MCF 10A (cell line): ENCODE data around the gene PROSER2. TPM values are rescaled to one million over a fixed set of nuclear protein-coding genes. Genes with fewer than 3 reads are reported as not detected.
"Not testable (repeated sequence)": the region's sequence is repeated elsewhere in the genome, so short reads cannot be mapped to it uniquely, and the experiment has no call there.

ENCODE experiments used
- BruUV-seq: library from RNA; stranded (reverse); fragments of 400-500 nt; replicated peaks from 2 replicates; lab custom pipeline; 2021; lab: Mats Ljungman, UMichigan
- CTCF ChIA-PET: fragments of 300-600 bp; sonication (Branson Sonifier 250); formaldehyde crosslinking; extraction: SDS; loops from one replicate; lab custom pipeline; 2021; ENCODE audit warnings: antibody characterized with exemption, inconsistent platforms; lab: Yijun Ruan, JAX
- POLR2A ChIA-PET: fragments of 300-600, 350-650 bp; sonication (Branson Sonifier 250); formaldehyde crosslinking; extraction: SDS; loops from one replicate; lab custom pipeline; 2020; ENCODE audit warnings: antibody characterized with exemption, inconsistent platforms; lab: Yijun Ruan, JAX
- DNase-seq: peaks from one replicate; pipeline ENCODE4 v3.0.0-alpha.2; 2018; ENCODE audit not compliant: unreplicated experiment
- H3K27ac Mint-ChIP-seq: one replicate; pipeline ENCODE4 v1.8.0; 2022; ENCODE audit warnings: mild to moderate bottlenecking, low read depth, mixed read lengths; ENCODE audit not compliant: unreplicated experiment
- H3K27me3 Mint-ChIP-seq: one replicate; pipeline ENCODE4 v1.8.0; 2022; ENCODE audit warnings: mixed read lengths; ENCODE audit not compliant: insufficient read depth, unreplicated experiment
- H3K36me3 Mint-ChIP-seq: one replicate; pipeline ENCODE4 v1.8.0; 2022; ENCODE audit warnings: mild to moderate bottlenecking, moderate library complexity, mixed read lengths; ENCODE audit not compliant: insufficient read depth, unreplicated experiment
- H3K4me1 Mint-ChIP-seq: one replicate; pipeline ENCODE4 v1.8.0; 2022; ENCODE audit warnings: mixed read lengths; ENCODE audit not compliant: insufficient read depth, unreplicated experiment
- H3K4me3 Mint-ChIP-seq: one replicate; pipeline ENCODE4 v1.8.0; 2022; ENCODE audit warnings: mild to moderate bottlenecking, moderate library complexity, mixed read lengths; ENCODE audit not compliant: unreplicated experiment
- H3K9me3 Mint-ChIP-seq: one replicate; pipeline ENCODE4 v1.8.0; 2022; ENCODE audit warnings: mixed read lengths; ENCODE audit not compliant: unreplicated experiment
- intact Hi-C: fragments of 100-400 bp; cut with micrococcal nuclease; formaldehyde crosslinking; loops from 2 replicates; pipeline ENCODE4 v1.14.1; 2022
- total RNA-seq: library from RNA; stranded (reverse); gene quantifications from 2 replicates; pipeline ENCODE4 v1.2.3, GENCODE V29; 2022
- TF ChIP-seq, protein P1 (sequence below): fragments of 200-600 bp; IDR thresholded peaks from one replicate; pipeline ENCODE4 v1.8.0; 2022; ENCODE audit warnings: antibody characterized with exemption, mild to moderate bottlenecking; ENCODE audit not compliant: unreplicated experiment

PROSER2 gene
- total RNA-seq, 1 experiment from 2014 or later = 58.0 TPM

GRCh38 chr10:11849911-11850310 is 26.8 kb downstream of the PROSER2 start:
- no peak overlapping the region for H3K4me3 Mint-ChIP-seq
- H3K36me3 Mint-ChIP-seq = peaks cover 75% of the 10 kb centered on the region
- POLR2A ChIA-PET = interaction anchor here (1.0 kb wide), 1 partner anchor 14 kb away, joined by 3 read pairs; no protein-coding TSS in a partner anchor
- intact Hi-C loops = no loop called here
- no peaks in the 10 kb centered on the region for H3K9me3 Mint-ChIP-seq
- no peak for DNase-seq
- CTCF ChIA-PET = no interaction called here
- TF ChIP-seq, protein P1, sequence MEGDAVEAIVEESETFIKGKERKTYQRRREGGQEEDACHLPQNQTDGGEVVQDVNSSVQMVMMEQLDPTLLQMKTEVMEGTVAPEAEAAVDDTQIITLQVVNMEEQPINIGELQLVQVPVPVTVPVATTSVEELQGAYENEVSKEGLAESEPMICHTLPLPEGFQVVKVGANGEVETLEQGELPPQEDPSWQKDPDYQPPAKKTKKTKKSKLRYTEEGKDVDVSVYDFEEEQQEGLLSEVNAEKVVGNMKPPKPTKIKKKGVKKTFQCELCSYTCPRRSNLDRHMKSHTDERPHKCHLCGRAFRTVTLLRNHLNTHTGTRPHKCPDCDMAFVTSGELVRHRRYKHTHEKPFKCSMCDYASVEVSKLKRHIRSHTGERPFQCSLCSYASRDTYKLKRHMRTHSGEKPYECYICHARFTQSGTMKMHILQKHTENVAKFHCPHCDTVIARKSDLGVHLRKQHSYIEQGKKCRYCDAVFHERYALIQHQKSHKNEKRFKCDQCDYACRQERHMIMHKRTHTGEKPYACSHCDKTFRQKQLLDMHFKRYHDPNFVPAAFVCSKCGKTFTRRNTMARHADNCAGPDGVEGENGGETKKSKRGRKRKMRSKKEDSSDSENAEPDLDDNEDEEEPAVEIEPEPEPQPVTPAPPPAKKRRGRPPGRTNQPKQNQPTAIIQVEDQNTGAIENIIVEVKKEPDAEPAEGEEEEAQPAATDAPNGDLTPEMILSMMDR = no peak
- no peaks in the 10 kb centered on the region for H3K27me3 Mint-ChIP-seq
- H3K27ac Mint-ChIP-seq = no peak overlapping the region
- no TSS peak for BruUV-seq
- H3K4me1 Mint-ChIP-seq = peaks cover 11% of the 10 kb centered on the region

DNA sequence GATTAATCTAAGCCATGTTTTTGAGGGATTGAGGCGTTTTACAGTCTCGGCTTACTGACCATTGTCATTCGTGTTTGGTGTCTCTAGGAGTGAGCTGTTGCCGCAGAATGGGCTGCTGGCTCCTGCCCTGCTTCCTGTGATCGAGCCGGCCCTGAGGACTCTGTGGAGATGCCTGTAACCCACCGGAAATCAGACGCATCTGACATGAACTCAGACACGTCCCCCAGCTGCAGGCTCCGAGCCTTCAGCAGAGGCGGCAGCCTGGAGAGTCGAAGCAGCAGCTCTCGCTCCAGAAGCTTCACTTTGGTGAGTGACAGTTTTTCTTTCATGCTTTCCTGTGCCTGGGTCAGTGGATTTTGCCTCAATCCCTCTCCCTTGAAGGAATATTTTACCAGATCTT is 28.8 kb downstream of the PROSER2 start:
- no TSS peak for BruUV-seq
- TF ChIP-seq, protein P1 = no peak
- ChIA-PET POLR2A (no interaction called here), CTCF (interaction anchor here (0.9 to 1.4 kb wide), 3 partner anchors 13 to 186 kb away, joined by 3 to 4 read pairs (median 3); no protein-coding TSS in a partner anchor)
- Mint-ChIP-seq H3K4me3 (no peak overlapping the region), H3K36me3 (peaks cover 78% of the 10 kb centered on the region), H3K27ac (no peak overlapping the region), H3K27me3 (no peaks in the 10 kb centered on the region), H3K9me3 (no peaks in the 10 kb centered on the region), H3K4me1 (peaks cover 10% of the 10 kb centered on the region)
- intact Hi-C loops = no loop called here
- no peak for DNase-seq

- not testable (repeated sequence) for H3K4me1 Mint-ChIP-seq
These were observed 29.5 kb downstream of the PROSER2 start for GRCh38 chr10:11852637-11853036.

DNA sequence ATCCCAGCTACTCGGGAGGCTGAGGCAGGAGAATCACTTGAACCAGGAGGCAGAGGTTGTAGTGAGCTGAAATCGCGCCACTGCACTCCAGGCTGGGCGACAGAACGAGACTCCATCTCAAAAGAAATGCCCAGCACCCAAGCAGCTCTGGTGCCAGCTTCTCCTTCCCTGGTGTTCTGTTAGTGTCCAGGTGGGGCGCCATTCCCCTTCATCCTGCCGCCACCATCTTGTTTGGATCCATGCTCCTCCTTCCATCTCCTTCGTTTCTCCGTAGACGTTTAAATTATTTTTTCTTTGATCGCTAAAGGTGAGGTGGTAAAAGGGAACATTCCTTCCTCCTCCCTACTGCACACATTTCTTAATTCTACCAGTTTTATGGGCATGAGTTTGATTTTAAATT is 30.3 kb downstream of the PROSER2 start:
- H3K27ac Mint-ChIP-seq = peak overlapping the region; percentile 51
- BruUV-seq = no TSS peak

More at GRCh38 chr10:11852637-11853036, 29.5 kb downstream of the PROSER2 start:
- BruUV-seq, H3K27ac Mint-ChIP-seq, H3K27me3 Mint-ChIP-seq, H3K4me3 Mint-ChIP-seq, H3K9me3 Mint-ChIP-seq, intact Hi-C loops, DNase-seq: not testable (repeated sequence)
- POLR2A ChIA-PET = interaction anchor here (0.8 kb wide), 1 partner anchor 46 kb away, joined by 4 read pairs; no protein-coding TSS in a partner anchor
- H3K36me3 Mint-ChIP-seq = peaks cover 79% of the 10 kb centered on the region
- CTCF ChIA-PET = interaction anchor here (1.0 to 1.4 kb wide), 5 partner anchors 10 to 123 kb away, joined by 3 to 6 read pairs (median 3); no protein-coding TSS in a partner anchor

More for the DNA sequence above, 30.3 kb downstream of the PROSER2 start:
- intact Hi-C loops = no loop called here
- peaks cover 83% of the 10 kb centered on the region for H3K36me3 Mint-ChIP-seq
- H3K27me3 Mint-ChIP-seq = no peaks in the 10 kb centered on the region
- DNase-seq = no peak
- H3K4me1 Mint-ChIP-seq = peaks cover 5% of the 10 kb centered on the region
- H3K4me3 Mint-ChIP-seq = no peak overlapping the region
- TF ChIP-seq, protein P1 = peak; percentile 23
- H3K9me3 Mint-ChIP-seq = no peaks in the 10 kb centered on the region
- CTCF ChIA-PET = interaction anchor here (1.0 to 1.4 kb wide), 4 partner anchors 9 to 122 kb away, joined by 3 to 6 read pairs (median 3); no protein-coding TSS in a partner anchor
- POLR2A ChIA-PET = interaction anchor here (0.7 kb wide), 1 partner anchor 7 kb away, joined by 4 read pairs; no protein-coding TSS in a partner anchor
